GM23338 (cell line): Measurements from ENCODE around the gene HS3ST6. TPM values are rescaled to one million over a fixed set of nuclear protein-coding genes. Genes with fewer than 3 reads are reported as not detected.
A peak's percentile ranks its signal among the peaks of the same experiment; 100 is the strongest.
"Not testable (repeated sequence)": the region's sequence is repeated elsewhere in the genome, so short reads cannot be mapped to it uniquely, and the experiment has no call there.

Experiments
- ATAC-seq: fragments of 200-7000 bp; cut with Tn5 transposase; 3 replicates; pipeline ENCODE4 v1.9.1; 2020
- DNase-seq: peaks from one replicate; pipeline ENCODE4 v3.0.0-alpha.2; 2015; ENCODE audit warnings: low spot score
- H2AFZ ChIP-seq: fragments of 200-600 bp; sonication (generic); 2 replicates; pipeline ENCODE4 v1.8.0; 2016; ENCODE audit warnings: antibody characterized with exemption, mild to moderate bottlenecking, moderate library complexity
- H3F3A ChIP-seq: fragments of 200-600 bp; sonication (generic); replicated peaks from 2 replicates; pipeline ENCODE4 v1.8.0; 2017; ENCODE audit warnings: antibody characterized with exemption, mixed run types, low read depth
- H3K27ac ChIP-seq: fragments of 200-600 bp; sonication (generic); 2 replicates; pipeline ENCODE4 v1.6.1; 2016; ENCODE audit warnings: low read depth
- H3K27me3 ChIP-seq: fragments of 200-600 bp; sonication (generic); 2 replicates; pipeline ENCODE4 v1.8.0; 2016; ENCODE audit warnings: mild to moderate bottlenecking, mixed run types, moderate library complexity; ENCODE audit not compliant: insufficient read depth
- H3K36me3 ChIP-seq: fragments of 200-600 bp; sonication (generic); 2 replicates; pipeline ENCODE4 v1.8.0; 2016; ENCODE audit warnings: mild to moderate bottlenecking; ENCODE audit not compliant: insufficient read depth
- H3K4me1 ChIP-seq: fragments of 200-600 bp; sonication (generic); 2 replicates; pipeline ENCODE4 v1.8.0; 2016; ENCODE audit warnings: mild to moderate bottlenecking, moderate library complexity; ENCODE audit not compliant: insufficient read depth
- H3K4me2 ChIP-seq: fragments of 200-600 bp; sonication (generic); 2 replicates; pipeline ENCODE4 v1.7.1; 2017; ENCODE audit warnings: mixed run types
- H3K4me3 ChIP-seq: fragments of 200-600 bp; sonication (generic); 2 replicates; pipeline ENCODE4 v1.6.1; 2016; ENCODE audit warnings: mixed run types
- H3K79me2 ChIP-seq: fragments of 200-600 bp; sonication (generic); replicated peaks from 2 replicates; pipeline ENCODE4 v1.8.0; 2017; ENCODE audit warnings: mild to moderate bottlenecking; ENCODE audit not compliant: insufficient read depth
- H3K9me2 ChIP-seq: fragments of 200-600 bp; sonication (generic); 2 replicates; pipeline ENCODE4 v1.8.0; 2017; ENCODE audit not compliant: insufficient read depth
- H4K20me1 ChIP-seq: fragments of 200-600 bp; sonication (generic); replicated peaks from 2 replicates; pipeline ENCODE4 v1.8.0; 2017; ENCODE audit warnings: mild to moderate bottlenecking; ENCODE audit not compliant: insufficient read depth
- H3K27ac Mint-ChIP-seq: 2 replicates; pipeline ENCODE4 v1.8.0; 2020; ENCODE audit warnings: inconsistent platforms, mild to moderate bottlenecking, moderate library complexity, mixed read lengths
- H3K27me3 Mint-ChIP-seq: 3 replicates; pipeline ENCODE4 v1.8.0; 2022; ENCODE audit warnings: low read depth, mild to moderate bottlenecking, moderate library complexity, mixed read lengths, inconsistent platforms; ENCODE audit not compliant: insufficient read depth, poor library complexity
- H3K36me3 Mint-ChIP-seq: 3 replicates; pipeline ENCODE4 v1.8.0; 2021; ENCODE audit warnings: low read depth, mild to moderate bottlenecking, inconsistent platforms, moderate library complexity, mixed read lengths
- H3K4me1 Mint-ChIP-seq: 3 replicates; pipeline ENCODE4 v1.8.0; 2020; ENCODE audit warnings: mild to moderate bottlenecking, inconsistent platforms, mixed read lengths
- H3K4me3 Mint-ChIP-seq: 3 replicates; pipeline ENCODE4 v1.8.0; 2021; ENCODE audit warnings: moderate library complexity, mild to moderate bottlenecking, inconsistent platforms, mixed read lengths
- H3K9me3 Mint-ChIP-seq: 3 replicates; pipeline ENCODE4 v1.8.0; 2020; ENCODE audit warnings: moderate library complexity, mild to moderate bottlenecking, inconsistent platforms, mixed read lengths
- CREB1 ChIP-seq: fragments of 250-450 bp; sonication (Bioruptor Pico); IDR thresholded peaks from 2 replicates; pipeline ENCODE4 v1.5.0; 2020; ENCODE audit warnings: low read depth, mild to moderate bottlenecking, moderate library complexity
- EZH2 ChIP-seq: fragments of 200-600 bp; sonication (generic); IDR thresholded peaks from one replicate; pipeline ENCODE4 v1.8.0; 2017; ENCODE audit warnings: antibody characterized with exemption, mild to moderate bottlenecking, low read depth; ENCODE audit not compliant: unreplicated experiment
- JUNB ChIP-seq: IDR thresholded peaks from one replicate; pipeline ENCODE4 v1.6.1; 2016; ENCODE audit warnings: antibody characterized with exemption; ENCODE audit not compliant: unreplicated experiment
- POLR2AphosphoS5 ChIP-seq: IDR thresholded peaks from 2 replicates; pipeline ENCODE4 v1.6.1; 2016; ENCODE audit warnings: antibody characterized with exemption, low read depth
- polyA plus RNA-seq: library from polyadenylated mRNA; unstranded; fragments of >200 nt; fragmentation: Nextera tagmentation; extraction: Ambion mirVana; gene quantifications from 2 replicates; pipeline ENCODE4 v1.2.1, GENCODE V29; 2016
- total RNA-seq: library from RNA; depleted of rRNA; stranded (reverse); fragments of >200 nt; shearing (Covaris generic); gene quantifications from 2 replicates; pipeline ENCODE4 v1.2.3, GENCODE V29; 2014
- TF ChIP-seq, protein P1 (sequence below): IDR thresholded peaks from 2 replicates; pipeline ENCODE4 v1.6.1; 2016; ENCODE audit warnings: antibody characterized with exemption
- TF ChIP-seq, protein P2 (sequence below), 2 experiments: fragments of 200-600 bp in 1 of 2; sonication (generic) in 1 of 2; conservative IDR thresholded peaks; 2 replicates each; pipeline versions ENCODE4 v1.5.1 to v1.6.1; 2016 to 2017; ENCODE audit warnings: antibody characterized with exemption in 2 of 2, low read depth in 2 of 2, mild to moderate bottlenecking in 2 of 2, moderate library complexity in 1 of 2
- TF ChIP-seq, protein P3 (sequence below): IDR thresholded peaks from one replicate; pipeline ENCODE4 v1.6.1; 2018; ENCODE audit warnings: antibody characterized with exemption; ENCODE audit not compliant: unreplicated experiment

The HS3ST6 gene
- total and polyA plus RNA-seq, 2 experiments from 2014 or later, result 0.21 TPM; not detected in 1

DNA sequence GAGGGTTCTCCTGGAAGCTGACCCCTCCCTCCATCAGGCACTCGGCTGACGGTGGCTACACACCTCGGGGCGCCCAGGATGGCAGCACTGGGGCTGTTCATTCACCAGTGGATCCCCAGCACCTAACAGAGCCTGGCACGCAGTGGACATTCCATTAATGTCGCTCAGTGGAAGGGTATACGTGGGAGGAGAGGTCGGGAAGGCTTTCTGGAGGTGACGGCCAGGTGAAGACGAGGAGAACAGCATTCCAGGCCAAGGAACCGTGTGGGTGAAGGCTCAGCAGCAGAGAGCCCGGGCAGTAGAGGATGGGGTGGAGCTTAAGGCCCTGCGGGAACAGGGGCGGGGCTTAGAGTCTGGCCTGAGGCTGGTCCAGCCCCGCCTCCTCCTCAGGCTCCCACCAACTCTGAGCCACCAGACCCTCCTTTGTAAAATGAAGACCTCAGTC lies 2.5 kb upstream of the HS3ST6 start:
- peak; percentile 63 for ATAC-seq

DNA sequence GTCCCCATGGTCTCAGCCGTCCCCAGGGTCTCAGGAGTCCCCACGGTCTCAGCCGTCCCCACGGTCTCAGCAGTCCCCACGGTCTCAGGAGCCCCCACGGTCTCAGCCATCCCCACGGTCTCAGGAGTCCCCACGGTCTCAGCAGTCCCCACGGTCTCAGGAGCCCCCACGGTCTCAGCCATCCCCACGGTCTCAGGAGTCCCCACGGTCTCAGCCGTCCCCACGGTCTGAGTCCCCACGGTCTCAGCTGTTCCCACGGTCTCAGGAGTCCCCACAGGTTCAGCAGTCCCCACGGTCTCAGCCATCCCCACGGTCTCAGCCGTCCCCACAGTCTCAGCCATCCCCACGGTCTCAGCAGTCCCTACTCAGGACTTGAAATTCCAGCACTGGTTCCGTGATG lies 1.9 kb upstream of the HS3ST6 start:
- not testable (repeated sequence) for H3K27ac Mint-ChIP-seq, H3K79me2 ChIP-seq, H3K27ac ChIP-seq, H4K20me1 ChIP-seq, H3K4me3 ChIP-seq, DNase-seq, H3K4me3 Mint-ChIP-seq, H3K36me3 ChIP-seq, H3F3A ChIP-seq, H3K36me3 Mint-ChIP-seq, H3K9me2 ChIP-seq, H2AFZ ChIP-seq, ATAC-seq, H3K9me3 Mint-ChIP-seq, H3K4me2 ChIP-seq
- Histone ChIP-seq H3K27me3 (peaks cover 84% of the 10 kb centered on the region), H3K4me1 (peaks cover 29% of the 10 kb centered on the region)
- Mint-ChIP-seq H3K27me3 (peaks cover 85% of the 10 kb centered on the region), H3K4me1 (peaks cover 27% of the 10 kb centered on the region)

More for the DNA sequence above, 2.5 kb upstream of the HS3ST6 start:
- H3K4me2 ChIP-seq, result peak overlapping the region; percentile 77
- H3K27me3 ChIP-seq, result peaks cover 79% of the 10 kb centered on the region
- no peaks in the 10 kb centered on the region for H3K36me3 ChIP-seq
- H3K4me1 ChIP-seq, result peaks cover 27% of the 10 kb centered on the region
- peak; percentile 30 for TF ChIP-seq EZH2
- TF ChIP-seq, protein P1, sequence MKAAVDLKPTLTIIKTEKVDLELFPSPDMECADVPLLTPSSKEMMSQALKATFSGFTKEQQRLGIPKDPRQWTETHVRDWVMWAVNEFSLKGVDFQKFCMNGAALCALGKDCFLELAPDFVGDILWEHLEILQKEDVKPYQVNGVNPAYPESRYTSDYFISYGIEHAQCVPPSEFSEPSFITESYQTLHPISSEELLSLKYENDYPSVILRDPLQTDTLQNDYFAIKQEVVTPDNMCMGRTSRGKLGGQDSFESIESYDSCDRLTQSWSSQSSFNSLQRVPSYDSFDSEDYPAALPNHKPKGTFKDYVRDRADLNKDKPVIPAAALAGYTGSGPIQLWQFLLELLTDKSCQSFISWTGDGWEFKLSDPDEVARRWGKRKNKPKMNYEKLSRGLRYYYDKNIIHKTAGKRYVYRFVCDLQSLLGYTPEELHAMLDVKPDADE, result no peak
- peak overlapping the region; percentile 72; the same call in 1 of the 2 replicates for H2AFZ ChIP-seq
- Mint-ChIP-seq H3K27me3 (peaks cover 85% of the 10 kb centered on the region), H3K36me3 (no peaks in the 10 kb centered on the region; the same call in 2 of the 3 replicates), H3K4me1 (peaks cover 26% of the 10 kb centered on the region), H3K27ac (no peak overlapping the region), H3K4me3 (peak overlapping the region; percentile 50; the same call in 2 of the 3 replicates), H3K9me3 (no peaks in the 10 kb centered on the region)
- H3K4me3 ChIP-seq, result peak overlapping the region; percentile 38; the same call in 1 of the 2 replicates
- H3K79me2 ChIP-seq, result no peaks in the 10 kb centered on the region
- 0 out of 2 replicates have a peak, but pooled peaks cover 6% of the 10 kb centered on the region for H3F3A ChIP-seq
- H3K9me2 ChIP-seq, result no peaks in the 10 kb centered on the region
- DNase-seq, result peak; percentile 92
- H3K27ac ChIP-seq, result no peak overlapping the region
- no peaks in the 10 kb centered on the region for H4K20me1 ChIP-seq

DNA sequence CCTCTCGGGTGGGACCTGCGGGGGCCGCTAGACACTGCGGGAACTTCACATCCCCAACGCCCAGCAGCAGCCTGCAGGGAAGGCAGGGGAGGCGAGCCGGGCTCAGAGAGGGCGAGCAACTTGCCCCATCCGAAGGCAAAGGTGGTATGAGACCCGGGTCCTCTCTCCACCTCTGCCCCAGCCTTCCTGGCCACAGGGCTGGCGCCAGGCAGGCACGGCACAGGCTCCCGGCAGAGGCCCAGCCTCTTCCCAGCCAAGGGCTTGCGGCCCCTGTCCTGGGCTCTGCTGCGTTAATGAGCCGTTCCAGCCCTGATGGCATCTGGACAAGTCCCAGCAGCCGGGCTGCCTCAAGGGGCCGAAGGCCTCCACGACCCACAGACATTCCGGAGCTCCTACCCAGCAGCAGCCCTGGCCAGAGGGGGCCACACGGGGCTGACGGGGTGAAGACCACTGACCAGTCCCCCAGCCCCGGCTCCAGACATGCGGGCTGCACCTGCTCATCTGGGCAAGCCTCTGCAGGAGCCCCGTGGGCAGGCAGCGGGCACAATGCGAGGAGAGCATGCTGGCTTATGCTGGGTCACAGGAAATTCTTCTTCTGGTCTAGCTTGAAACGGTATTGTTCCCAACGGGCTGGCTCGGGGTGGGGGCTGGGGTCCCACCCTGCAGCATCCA lies 1.2 kb upstream of the HS3ST6 start:
- peaks cover 87% of the 10 kb centered on the region for H3K27me3 Mint-ChIP-seq
- no peaks in the 10 kb centered on the region; the same call in 2 of the 3 replicates for H3K36me3 Mint-ChIP-seq
- H3K4me3 Mint-ChIP-seq, result no peak overlapping the region
- H3K4me1 Mint-ChIP-seq, result peaks cover 30% of the 10 kb centered on the region
- no peaks in the 10 kb centered on the region for H3K9me2 ChIP-seq
- H3K27ac ChIP-seq, result no peak overlapping the region
- H4K20me1 ChIP-seq, result no peaks in the 10 kb centered on the region
- H3K27me3 ChIP-seq, result peaks cover 86% of the 10 kb centered on the region
- H3K4me1 ChIP-seq, result peaks cover 32% of the 10 kb centered on the region
- H3F3A ChIP-seq, result 0 out of 2 replicates have a peak, but pooled peaks cover 6% of the 10 kb centered on the region
- H3K79me2 ChIP-seq, result no peaks in the 10 kb centered on the region
- no peak overlapping the region for H3K27ac Mint-ChIP-seq
- DNase-seq (peak; percentile 39), ATAC-seq (peak; percentile 8)
- TF ChIP-seq, protein P2, sequence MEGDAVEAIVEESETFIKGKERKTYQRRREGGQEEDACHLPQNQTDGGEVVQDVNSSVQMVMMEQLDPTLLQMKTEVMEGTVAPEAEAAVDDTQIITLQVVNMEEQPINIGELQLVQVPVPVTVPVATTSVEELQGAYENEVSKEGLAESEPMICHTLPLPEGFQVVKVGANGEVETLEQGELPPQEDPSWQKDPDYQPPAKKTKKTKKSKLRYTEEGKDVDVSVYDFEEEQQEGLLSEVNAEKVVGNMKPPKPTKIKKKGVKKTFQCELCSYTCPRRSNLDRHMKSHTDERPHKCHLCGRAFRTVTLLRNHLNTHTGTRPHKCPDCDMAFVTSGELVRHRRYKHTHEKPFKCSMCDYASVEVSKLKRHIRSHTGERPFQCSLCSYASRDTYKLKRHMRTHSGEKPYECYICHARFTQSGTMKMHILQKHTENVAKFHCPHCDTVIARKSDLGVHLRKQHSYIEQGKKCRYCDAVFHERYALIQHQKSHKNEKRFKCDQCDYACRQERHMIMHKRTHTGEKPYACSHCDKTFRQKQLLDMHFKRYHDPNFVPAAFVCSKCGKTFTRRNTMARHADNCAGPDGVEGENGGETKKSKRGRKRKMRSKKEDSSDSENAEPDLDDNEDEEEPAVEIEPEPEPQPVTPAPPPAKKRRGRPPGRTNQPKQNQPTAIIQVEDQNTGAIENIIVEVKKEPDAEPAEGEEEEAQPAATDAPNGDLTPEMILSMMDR (conservative IDR thresholded peaks at IDR 0.05; ENCODE audit: low read depth in 2 of 2), result 0 out of 4 replicates have a peak, but pooled peaks of 1 of the 2 experiments have one; percentile 14
- TF ChIP-seq POLR2AphosphoS5 (no peak), JUNB (no peak), CREB1 (no peak)
- TF ChIP-seq, protein P3, sequence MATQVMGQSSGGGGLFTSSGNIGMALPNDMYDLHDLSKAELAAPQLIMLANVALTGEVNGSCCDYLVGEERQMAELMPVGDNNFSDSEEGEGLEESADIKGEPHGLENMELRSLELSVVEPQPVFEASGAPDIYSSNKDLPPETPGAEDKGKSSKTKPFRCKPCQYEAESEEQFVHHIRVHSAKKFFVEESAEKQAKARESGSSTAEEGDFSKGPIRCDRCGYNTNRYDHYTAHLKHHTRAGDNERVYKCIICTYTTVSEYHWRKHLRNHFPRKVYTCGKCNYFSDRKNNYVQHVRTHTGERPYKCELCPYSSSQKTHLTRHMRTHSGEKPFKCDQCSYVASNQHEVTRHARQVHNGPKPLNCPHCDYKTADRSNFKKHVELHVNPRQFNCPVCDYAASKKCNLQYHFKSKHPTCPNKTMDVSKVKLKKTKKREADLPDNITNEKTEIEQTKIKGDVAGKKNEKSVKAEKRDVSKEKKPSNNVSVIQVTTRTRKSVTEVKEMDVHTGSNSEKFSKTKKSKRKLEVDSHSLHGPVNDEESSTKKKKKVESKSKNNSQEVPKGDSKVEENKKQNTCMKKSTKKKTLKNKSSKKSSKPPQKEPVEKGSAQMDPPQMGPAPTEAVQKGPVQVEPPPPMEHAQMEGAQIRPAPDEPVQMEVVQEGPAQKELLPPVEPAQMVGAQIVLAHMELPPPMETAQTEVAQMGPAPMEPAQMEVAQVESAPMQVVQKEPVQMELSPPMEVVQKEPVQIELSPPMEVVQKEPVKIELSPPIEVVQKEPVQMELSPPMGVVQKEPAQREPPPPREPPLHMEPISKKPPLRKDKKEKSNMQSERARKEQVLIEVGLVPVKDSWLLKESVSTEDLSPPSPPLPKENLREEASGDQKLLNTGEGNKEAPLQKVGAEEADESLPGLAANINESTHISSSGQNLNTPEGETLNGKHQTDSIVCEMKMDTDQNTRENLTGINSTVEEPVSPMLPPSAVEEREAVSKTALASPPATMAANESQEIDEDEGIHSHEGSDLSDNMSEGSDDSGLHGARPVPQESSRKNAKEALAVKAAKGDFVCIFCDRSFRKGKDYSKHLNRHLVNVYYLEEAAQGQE, result no peak
- no peaks in the 10 kb centered on the region for H3K9me3 Mint-ChIP-seq
- no peak overlapping the region; the same call in 1 of the 2 replicates for H3K4me2 ChIP-seq
- H2AFZ ChIP-seq, result no peak overlapping the region
- no peaks in the 10 kb centered on the region for H3K36me3 ChIP-seq
- H3K4me3 ChIP-seq, result peak overlapping the region; percentile 55; the same call in 1 of the 2 replicates
